Inflammatory macrophage treated with lipopolysaccharide for 1 hour (primary cell): ENCODE measurements around the gene RAB14.

Experiments used
- DNase-seq, 2 donors: peaks; one replicate each; pipeline ENCODE4 v3.0.0-alpha.2; 2020 to 2022

The RAB14 gene

DNA sequence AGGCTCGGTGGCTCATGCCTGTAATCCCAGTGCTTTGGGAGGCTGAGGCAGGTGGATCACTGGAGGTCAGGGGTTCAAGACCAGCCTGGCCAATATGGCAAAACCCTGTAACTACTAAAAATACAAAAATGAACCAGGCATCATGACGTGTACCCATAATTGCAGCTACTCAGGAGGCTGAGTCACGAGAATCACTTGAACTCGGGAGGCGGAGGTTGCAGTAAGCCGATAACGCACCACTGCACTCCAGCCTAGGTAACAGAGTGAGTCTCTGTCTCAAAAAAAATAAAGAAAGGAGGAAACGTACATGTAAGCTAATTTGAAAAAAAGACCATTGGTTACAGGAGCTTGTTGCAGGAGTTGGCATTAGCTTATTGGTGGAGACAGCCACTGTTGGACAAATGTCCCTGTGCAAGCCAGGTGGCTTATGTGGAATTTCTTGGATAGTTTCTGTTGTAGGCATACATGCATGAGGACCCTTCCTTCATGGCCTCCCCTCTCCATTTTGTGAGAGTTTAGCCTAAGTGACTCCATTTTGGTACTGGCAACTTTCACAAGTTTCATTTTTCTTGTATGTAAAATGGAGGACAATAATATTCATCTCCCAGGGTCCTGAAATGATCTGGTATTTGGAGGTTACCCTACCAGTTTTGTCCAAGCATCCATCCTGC, 16.8 kb upstream of the RAB14 start:
- DNase-seq, result no peak

DNA sequence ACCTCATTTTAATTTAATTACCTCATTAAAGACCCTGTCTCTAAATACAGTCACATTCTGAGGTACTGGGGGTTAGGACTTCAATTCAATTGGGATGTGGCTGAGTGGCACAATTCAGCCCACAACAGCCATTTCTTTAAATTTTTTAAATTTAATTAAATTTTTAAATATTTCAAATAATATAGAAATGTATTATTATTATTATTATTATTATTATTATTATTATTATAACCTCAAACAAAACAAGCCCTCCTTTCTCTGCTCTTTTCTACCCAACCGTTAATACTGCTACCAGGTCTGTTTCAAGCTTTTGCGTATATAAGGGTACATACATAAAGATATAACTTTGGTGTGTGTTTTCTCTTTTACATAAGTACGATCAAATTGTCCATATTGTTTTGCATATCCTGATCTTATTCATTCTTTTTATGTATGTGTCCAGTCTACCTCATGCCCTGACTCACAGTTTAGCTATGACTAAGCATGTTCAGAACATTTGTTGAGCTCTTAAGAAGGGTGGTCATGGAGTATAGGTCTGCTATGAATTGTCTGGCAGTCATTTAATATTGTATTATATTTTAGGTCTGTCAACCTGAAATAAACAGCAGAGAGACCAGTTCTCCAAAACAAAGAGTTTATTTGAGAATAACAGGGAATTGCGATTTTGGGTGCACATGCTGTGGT, 16.1 kb upstream of the RAB14 start:
- no peak for DNase-seq

DNA sequence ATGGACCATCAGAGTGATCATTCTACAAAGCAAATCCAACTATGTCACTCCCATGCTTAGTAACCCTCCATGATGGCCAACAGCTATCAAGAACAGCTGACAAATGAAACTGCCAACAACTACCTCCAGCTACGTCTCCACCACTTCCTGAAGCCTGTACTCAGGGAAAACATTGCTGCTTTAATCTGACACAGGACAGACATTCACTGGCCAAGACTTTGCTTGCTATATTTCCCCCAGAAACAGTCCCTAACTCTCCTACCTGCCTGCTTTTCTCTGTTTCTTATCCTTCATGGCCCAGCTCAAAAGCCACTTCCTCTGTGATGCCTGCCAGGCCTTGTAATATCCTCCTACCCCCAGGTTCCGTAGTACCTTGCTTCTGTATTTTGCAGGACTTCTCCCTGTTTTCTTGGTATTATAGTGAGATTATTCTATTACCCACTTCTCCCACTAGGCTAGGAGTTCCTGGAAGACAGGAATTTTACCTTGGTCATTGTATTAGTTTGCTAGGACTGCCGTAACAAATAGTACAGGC, 14.7 kb upstream of the RAB14 start:
- DNase-seq, result no peak

DNA sequence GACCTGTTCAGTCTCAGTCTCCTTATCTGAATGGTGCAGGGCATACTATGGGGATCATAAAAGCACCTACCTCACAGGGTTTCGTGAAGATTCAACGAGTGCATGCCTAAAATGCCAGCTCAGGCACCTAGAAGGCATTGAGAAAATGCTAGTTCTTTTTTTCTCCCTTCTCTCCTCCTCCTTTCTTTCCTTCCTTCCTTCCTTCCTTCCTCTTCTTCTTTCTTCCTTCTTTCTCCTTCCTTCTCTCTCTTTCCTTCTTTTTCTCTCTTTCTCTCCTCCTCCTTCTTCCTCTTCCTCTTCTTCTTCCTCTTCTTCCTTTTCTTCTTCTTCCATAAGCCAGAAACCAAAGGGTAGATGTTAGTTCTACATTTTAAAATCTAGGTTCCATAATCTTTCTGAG, 12.3 kb upstream of the RAB14 start:
- DNase-seq, result no peak

DNA sequence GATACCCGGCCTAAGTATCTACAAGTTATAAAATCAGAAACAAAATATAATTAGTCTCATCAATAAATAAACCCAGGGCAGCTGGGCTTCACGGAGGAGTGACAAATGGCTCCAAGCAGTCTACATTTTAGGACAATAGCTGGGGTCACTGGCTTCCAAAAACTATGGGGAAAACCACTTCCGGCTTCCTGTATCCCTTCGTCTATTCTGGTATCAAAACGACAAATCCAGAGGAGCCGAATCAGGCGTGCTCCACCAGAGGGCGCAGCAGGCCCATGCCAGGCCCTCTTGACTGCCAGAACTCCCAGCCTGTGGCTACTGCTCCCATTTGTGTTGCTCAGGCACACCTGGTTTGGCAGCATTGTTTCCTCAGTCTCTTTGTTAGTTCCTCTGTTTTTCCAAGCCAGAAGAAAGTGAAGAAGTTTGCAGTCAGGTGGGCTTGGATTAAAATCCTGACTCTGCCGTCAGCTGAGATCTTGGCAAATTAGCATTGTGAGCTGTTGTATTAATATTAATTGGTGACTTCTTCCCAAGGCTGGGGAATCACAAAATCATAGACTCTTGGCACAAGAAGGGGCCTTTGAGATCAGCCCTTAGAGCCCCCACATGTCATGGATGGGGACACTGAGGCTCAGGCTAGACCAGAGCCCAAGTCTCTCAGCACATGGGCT, 11.6 kb upstream of the RAB14 start:
- DNase-seq, result peak; percentile 76 to 94

DNA sequence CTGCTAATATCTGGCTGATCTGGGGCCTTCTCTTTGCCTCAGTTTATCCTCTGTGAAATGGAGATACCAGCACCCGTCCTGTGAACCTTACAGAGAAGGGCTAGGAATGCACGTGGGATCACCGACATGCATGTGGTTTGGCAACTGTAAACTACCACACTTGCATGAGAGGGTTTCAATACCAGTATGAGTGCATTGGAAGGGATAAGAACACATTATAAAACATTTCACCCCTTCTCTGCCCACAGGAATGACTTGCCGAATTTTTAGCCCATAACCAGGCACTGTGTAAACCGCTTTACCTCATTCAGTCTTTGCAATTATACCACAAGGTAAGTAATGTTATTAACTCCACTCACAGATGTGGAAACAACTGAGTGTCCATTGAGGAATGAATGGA, 8.9 kb upstream of the RAB14 start:
- no peak for DNase-seq

DNA sequence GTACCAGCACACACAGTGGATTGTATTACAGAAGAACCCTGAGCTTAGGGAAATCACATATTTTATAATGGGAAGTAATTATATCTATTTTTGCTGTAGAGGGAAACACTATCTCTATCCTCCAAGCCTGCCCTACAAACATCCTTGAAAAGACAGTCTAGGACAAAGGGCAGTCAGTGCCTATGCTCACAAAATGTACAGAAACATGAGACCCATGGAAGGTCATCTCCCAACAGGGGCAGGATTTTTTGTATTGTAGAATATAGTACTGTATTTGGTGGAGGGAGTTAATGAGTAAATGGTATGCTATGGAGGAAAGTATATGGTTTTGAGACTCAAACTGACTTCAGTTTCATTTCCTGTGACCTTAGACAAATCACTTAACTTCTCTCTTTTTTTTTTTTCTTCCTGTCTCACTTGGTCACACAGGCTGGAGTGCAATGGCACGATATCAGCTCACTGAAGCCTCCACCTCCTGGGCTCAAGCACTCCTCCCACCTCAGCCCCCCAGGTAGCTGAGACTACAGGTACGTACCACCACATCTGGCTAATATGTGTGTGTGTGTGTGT, 5.8 kb upstream of the RAB14 start:
- peak in 1 of 2 donors; percentile 36 for DNase-seq

DNA sequence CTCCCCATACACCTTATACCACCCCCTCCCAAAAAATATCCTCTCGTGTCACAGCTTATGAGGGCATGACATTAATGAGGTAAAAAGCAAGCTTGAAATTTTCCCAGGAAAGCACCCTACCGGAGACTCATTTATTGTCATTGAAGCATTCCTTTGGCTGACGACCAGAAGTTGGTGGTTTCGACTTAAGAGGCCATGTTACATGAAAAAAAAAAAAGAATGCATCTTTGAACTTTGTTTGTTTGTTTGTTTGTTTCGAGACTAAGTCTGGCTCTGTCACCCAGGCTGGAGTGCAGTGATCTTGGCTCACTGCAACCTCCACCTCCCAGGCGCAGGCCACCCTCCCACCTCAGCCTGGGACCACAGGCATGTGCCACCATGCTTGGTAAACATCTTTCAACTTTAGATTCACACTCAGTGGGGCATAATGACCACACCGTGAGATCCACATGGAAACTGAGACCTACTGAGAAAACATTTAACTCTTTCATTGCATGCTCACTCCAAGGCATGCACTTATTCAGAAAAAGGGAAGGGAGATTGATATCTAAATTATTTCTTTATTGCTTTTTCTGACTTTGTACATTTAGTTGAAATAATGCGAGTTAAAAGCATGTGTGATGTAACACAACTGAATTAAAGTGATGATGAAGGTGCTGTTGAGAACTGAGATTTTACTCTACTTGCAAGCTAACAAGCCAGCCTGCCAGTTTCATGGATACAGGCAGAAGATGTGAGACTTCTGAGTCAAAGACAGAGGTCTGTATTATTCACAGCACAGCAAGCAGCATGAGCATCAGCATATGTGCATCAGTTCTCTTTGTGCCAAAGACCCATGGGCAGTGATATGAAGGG, 5.1 kb upstream of the RAB14 start:
- no peak for DNase-seq

DNA sequence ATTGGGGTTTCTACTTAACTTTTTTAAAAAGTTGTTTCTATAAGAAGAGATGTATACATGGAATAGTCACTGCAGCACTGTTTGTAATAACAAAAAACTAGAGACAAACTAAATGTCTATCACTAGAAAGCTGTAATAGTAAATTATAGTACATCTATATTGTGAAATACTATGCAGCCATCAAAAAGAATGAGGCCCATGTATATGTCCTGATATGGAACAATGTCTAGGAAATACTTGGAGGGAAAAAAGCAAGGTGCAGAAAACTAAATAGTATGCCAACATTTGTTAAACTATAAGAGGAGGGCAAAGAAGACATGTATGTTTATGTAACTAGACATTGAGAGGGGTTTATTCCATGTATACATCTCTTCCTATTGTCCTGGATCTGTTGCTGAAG, 2.9 kb upstream of the RAB14 start:
- no peak for DNase-seq

DNA sequence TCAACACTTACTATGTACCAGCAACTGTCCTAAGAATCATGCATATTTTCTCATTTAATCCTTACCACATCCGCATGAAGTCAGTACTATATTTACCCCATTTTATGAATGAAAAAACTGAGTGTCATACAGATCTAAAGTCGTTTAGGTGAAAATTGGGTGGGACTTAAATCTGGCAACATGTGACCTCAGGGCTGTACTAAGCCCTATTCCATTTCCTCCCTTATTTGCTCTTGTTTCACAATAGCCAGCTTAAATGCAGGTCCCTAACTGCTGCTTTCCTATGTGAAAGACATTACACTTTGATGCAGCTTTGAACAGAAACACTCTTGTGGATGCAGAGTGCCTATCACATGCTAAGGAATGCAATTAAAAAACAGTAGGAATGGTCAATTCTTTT, 2.5 kb upstream of the RAB14 start:
- DNase-seq, result no peak

DNA sequence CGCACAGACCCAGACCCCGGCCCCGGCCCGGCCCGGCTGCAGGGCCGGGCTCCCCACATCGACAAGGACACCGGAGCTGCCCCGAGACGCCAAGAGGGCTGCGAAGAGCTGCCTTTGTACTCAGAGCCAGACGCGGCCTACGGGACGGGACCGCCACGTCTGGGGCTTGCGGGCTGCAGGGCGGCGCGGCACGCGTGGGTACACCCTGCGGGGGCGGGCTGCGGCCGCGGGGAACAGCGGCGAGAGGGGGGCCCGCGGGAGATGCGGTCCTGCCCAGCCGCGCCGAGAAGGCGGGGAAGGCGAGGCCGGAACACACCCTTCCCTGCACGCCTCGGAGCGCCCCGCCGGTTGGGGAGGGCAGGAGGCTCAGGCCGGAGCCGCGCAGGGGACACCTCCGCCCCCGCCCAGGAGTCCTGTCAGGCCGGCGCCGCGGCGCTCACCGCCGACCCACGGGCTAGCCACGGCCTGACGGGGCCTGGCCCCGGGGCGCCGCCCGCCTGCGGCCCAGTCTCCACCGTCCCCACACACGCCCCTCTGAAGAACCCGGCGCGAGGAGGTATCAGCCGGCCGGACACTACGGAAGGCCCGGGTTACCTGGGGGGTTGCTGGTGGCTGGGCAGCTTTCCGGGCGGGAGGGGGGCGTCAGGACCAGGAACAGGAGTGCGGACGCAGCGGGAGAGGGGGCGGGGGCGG, 478 bp downstream of the RAB14 start:
- DNase-seq, result peak in 1 of 2 donors; percentile 42

DNA sequence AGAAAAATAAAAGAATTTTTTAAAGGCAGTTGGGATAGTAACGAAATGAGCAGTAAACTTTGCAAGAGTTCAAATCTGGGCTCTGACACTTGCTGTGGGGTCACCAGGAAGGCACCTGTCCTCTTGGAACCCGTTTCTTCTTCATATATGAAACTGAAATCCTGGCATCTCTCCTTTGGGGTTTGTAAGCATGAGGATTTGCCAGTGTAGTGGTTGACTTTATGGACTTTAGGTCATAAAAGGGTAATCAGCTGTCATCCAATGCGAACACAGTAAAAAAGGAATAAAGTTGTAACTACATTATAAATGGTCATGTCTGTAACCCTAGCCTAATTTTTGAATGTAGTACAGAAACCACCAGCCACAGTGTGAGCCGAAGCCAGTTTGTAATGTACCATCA, 1.3 kb downstream of the RAB14 start:
- DNase-seq, result no peak

DNA sequence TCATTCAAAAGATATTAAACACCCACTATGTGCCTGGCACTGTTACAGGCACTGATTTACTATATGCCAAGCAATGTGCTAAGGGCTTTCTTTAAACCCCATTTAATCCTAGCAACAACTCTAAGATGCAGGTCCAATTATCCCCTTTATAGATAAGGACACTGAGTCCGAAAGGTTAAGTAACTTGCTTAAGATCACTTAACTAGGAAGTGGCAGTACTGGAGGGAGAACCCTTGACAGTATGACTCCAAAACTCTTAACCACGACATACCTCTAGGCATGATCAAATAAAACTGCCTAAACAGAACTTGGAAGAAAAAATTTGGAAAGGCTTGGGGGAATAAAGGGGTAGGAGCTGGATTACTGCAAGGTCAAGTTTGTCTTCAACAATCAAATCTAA, 1.7 kb downstream of the RAB14 start:
- DNase-seq, result no peak

DNA sequence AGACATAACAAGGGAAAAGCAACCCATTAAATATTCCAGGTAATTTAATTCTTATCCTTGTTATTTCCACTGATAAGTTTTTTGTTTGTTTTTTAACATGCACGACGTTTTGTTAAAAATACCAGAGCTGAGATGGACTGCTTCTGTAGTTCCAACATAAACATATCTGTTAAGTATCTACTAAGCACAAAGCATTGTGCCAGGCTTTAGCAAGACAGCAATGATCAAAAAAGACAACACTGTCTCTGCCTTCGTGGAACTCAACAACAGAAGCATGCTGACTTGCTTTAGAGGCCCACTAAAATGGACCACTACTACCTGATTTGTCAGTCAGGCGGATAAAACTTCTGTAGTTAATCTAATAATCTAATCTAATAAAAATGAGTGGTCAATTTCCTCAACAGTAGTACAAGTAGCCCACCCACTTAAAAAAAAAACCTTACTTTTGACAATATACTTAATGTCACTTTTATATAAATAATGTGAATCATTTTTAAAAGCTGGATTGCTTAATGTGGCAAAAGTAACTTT, 3.1 kb downstream of the RAB14 start:
- DNase-seq, result no peak

DNA sequence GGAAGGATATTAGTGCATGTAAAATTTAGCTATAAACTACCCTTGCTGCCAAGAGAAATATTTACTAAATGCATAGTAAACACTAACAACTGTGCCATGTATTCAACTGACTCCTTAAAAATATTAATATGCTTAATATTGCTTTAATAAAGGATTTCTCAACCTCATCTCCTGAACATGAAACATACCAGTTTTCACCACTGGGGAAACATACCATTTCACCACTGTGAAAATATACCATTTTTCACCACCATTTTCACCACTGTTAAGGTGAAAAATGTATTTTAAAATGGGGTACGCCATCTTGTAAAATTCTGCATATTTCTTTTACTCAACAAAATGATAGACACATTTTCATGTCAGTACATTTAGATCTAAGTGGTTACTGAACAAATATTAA, 4.5 kb downstream of the RAB14 start:
- DNase-seq, result no peak

DNA sequence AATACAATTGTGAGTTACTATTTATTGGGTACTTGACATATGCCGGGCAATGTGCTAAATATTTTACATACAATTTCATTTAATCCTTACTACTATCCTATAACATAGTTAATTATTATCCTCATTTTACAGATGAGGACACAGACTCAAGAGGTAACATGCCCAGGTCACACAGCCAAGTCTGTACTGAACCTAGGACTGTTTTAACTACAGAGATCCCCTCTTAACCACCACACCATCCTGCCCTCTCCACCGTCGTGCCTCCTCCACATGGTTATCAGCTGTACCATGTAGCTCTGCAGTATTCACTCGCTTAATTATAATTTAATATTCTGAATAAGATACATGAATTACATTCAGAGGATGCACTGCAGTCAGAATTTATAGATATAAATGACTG, 5.3 kb downstream of the RAB14 start:
- no peak for DNase-seq

DNA sequence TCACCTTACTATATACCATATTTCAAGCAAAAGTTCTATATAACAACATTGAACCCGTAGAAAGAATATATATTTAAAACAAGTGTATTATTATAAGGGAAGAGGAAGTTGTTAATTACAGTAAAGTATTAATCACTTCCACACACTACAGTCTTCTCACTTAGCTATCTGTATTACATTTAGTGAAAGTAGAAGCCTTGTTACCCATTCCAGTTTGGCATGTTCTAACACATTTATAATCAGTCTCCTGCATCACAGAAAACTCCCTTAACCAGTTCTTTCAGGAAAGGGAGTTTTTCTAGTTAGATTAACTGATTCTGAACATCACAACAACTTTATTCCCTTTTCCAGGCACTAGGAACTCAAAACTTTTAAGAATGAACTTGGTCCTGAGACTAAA, 6.9 kb downstream of the RAB14 start:
- no peak for DNase-seq

DNA sequence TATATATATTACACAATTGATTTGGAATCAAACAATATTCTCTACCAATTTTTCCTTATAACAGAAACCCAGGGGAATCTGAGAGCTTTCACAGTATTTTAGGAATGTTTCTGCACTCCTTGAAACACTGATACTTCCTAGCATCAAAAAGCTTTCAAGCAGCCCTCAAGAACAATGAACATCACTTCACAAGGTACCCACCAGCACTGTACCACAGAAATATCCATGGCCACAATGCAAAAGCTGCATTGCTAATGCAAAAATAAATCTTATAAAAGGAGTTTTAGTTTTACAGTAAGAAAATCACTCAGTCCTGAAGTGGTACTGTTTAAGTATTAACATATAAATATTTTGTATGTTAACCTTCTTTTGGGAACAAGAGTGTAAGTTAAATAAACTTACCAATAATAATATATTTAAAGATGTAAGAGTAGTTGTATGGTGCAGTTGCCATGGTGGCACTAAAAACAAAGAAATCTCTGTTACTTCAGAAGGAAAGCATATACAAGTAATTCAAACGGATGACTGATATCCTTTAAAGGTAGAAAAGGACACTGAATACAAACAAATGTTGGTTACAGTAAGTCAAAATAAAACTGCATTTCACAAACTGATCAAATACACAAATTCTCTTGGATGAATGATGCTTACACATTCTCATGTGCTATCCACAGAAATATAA, 8.6 kb downstream of the RAB14 start:
- DNase-seq, result no peak

DNA sequence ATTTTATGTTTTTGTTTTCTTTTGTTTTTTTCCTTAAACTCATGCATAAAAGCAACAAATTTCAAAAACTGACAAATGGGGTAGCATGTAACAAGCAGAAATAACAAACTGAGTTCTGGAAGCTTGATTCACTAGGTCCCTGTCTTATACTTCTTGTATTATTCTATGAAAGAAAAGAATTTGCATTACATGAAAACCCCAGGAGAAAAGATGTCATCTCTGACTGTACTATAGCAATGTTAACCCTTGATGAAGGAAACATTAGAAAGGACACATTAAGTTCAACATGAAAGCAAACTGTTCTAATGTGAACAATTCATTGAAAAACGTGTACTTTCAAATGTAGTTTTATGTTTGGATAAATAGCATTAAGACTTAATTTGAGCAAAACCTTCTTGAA, 9.2 kb downstream of the RAB14 start:
- no peak for DNase-seq

DNA sequence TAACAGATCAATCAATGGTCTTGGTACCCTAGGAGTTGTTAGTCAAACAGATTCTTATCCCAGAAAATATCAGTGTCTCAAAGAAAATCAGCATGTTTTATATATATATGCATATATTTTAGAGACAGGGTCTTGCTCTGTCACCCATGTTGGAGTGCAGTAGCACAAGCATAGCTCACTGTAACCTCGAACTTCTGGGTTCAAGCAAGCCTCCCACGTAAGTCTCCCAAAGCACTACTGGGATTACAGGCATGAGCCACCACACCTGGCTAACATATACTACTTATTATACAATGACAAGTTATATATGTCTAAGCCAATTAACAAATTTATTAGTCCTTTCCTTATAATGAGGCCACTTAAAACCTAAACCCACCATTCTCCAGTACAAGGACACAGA, 10.4 kb downstream of the RAB14 start:
- no peak for DNase-seq

DNA sequence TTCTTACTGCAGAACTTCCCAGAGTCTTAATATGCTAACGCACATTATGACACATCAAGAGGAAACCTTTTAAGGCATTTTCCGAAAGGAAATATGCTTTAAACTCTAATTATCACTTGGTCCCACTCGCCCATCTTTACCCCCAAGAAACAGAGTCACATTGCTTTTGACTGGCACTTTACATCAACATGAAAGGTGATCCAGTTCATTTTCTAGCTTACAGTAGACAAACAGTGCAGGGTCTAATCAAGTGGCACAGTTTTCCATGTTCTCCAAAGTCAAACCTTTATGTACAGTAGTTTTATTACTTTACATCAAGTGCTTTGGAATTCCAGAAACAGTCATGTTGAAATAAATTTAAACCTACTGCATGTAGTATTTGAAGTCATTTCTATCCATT, 12.0 kb downstream of the RAB14 start:
- DNase-seq, result no peak
